HG03575 (cell line): ENCODE measurements around the gene CEP170B.
"Not testable (repeated sequence)": the region's sequence is repeated elsewhere in the genome, so short reads cannot be mapped to it uniquely, and the experiment has no call there.

Experiments
- ATAC-seq: cut with Tn5 transposase; IDR thresholded peaks from one replicate; pipeline ENCODE4 v1.9.1; 2021; ENCODE audit not compliant: unreplicated experiment, insufficient number of reproducible peaks, low FRiP score; ENCODE audit errors: extremely low read depth

Gene CEP170B

GRCh38 chr14:104865081-104865630 is at the start of gene CEP170B:
Gene CEP170B, plus strand, starts transcription at chr14:104865268. Its CDS starts 3,183 bp downstream, at chr14:104868451.
- ATAC-seq: no peak

- ATAC-seq: no peak
Observed at GRCh38 chr14:104816616-104816884, 48.5 kb upstream of the CEP170B start.

- ATAC-seq: no peak
Observed at GRCh38 chr14:104817930-104818713, 46.9 kb upstream of the CEP170B start.

- ATAC-seq: no peak
Observed at GRCh38 chr14:104818714-104819161, 46.3 kb upstream of the CEP170B start.

GRCh38 chr14:104819361-104819781 is 45.7 kb upstream of the CEP170B start:
- ATAC-seq: no peak

- no peak for ATAC-seq
Observed at GRCh38 chr14:104820669-104821228, 44.3 kb upstream of the CEP170B start.

GRCh38 chr14:104821229-104821945 is 43.7 kb upstream of the CEP170B start:
- no peak for ATAC-seq

GRCh38 chr14:104821971-104822608 is 43.0 kb upstream of the CEP170B start:
- ATAC-seq: no peak

- no peak for ATAC-seq
Observed at GRCh38 chr14:104822821-104823615, 42.0 kb upstream of the CEP170B start.

DNA sequence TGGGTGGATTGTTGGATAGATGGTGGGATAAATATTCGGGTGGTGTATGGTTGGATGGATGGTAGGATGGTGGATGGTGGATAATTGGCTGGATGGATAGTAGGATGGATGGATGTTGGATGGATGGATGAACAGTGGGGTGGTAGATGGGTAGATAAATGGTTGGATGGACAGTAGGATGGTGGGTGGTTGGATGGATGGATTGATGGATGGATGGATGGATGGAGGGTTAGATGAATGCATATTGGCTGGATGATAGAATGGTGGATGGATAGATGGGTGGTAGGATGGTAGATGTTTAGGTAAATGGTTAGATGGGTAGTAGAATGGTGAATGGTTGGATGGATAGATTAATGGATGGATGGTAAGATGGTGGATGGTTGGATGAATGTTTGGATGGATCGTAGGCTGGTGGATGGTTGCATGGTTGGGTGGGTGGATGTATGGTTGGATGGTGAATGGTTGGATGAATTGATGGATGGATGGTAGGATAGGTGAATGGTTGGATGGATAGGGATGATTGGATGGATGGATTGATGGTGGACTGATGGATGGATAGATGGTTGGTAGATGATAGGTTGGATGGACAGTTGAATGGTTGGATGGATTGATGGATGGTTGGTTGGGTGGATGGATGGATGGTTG is 40.6 kb upstream of the CEP170B start:
- no peak for ATAC-seq

- ATAC-seq: no peak
Observed at GRCh38 chr14:104826189-104826860, 38.7 kb upstream of the CEP170B start.

- no peak for ATAC-seq
Observed at GRCh38 chr14:104826861-104827176, 38.2 kb upstream of the CEP170B start.

- no peak for ATAC-seq
Observed at GRCh38 chr14:104827177-104828055, 37.7 kb upstream of the CEP170B start.

DNA sequence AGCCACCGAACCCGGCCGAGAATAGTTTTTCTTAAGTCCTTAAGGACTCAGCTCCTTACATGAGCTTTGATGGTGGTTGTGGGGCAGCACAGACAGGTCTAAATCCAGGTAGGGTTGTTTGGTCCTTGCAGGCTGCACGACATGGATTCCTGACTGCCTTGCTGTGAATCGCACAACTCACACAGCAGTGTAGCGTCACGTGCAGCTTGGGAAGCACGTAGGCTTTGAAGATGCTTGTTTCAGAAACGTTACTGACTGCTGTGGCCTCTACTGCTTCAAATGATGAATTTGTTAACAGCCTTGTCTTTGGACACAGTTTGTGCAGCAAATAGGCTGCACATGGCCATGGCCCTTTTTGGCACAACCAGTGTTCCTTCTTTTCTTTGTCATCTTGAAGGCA is 34.3 kb upstream of the CEP170B start:
- no peak for ATAC-seq

DNA sequence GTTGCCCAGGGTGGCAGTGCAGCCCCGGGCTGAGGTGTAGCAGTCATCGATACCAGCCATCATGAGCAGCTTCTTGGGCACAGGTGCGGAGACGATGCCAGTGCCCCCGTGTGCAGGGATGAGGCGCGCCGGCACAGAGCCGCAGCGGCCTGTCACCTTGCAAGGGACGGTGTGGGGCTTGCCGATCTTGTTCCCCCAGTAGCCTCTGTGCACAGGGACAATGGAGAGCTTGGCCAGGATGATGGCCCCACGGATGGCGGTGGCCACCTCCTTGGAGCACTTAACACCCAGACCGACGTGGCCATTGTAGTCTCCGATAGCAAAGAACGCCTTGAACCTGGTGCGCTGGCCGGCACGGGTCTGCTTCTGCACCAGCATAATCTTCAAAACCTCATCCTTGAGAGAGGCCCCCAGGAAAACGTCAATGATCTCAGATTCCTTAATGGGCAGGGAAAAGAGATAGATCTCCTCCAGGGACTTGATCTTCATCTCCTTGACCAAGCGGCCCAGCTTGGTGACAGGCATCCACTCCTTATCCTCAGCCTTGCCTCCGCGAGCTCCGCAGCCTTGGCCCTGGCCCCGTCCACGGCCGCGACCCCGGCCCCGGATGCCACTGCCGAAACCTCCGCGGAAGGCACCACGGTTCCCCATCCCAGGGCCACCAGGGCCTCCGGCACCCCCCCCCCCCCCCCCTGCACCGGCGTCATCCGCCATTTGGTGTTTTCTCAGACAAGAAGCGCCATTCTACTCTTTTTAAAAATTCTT is 28.7 kb upstream of the CEP170B start:
- ATAC-seq: not testable (repeated sequence)

DNA sequence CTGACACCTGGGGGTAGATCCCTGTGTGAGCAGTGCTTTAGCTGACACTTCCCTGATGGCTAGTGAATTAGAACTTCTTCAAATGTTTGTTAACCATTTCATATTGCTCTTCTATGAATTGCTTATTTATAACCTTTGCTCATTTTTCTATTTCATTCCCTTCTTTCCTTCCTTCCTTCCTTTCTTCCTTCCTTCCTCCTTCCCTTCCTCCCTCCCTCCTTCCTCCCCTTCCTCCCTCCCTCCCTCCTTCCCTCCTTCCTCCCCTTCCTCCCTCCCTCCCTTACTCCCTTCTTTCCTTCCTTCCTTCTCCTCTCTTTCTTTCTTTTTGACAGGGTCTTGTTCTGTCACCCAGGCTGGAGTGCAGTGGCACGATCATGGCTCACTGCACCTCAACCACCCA is 23.3 kb upstream of the CEP170B start:
- no peak for ATAC-seq
